HG03045 (cell line): ENCODE data around the gene TCF7L2.

Experiments used
- ATAC-seq: cut with Tn5 transposase; IDR thresholded peaks from one replicate; pipeline ENCODE4 v1.9.1; 2021; ENCODE audit warnings: mild to moderate bottlenecking, moderate library complexity; ENCODE audit not compliant: unreplicated experiment

TCF7L2 gene

DNA sequence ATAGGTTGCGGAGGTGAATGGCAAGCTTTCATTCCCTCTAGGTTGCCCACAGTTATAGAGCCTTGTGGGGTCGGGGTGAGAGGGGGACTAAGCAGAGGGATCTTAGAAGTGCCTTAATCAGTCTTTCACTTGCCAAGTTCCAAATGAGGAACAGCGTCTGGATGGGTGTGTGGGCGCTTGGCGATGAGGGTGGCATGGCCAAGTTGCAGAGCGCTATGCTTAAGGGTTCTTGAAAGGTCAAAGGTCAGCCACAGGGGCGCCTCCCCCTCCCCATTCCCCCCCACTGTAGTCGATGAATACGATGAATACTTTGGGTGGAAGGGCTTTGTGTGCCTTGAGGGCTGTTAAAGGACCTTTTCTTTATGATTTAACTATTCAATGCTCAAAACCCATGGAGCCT is 185.0 kb downstream of the TCF7L2 start:
- no peak for ATAC-seq

DNA sequence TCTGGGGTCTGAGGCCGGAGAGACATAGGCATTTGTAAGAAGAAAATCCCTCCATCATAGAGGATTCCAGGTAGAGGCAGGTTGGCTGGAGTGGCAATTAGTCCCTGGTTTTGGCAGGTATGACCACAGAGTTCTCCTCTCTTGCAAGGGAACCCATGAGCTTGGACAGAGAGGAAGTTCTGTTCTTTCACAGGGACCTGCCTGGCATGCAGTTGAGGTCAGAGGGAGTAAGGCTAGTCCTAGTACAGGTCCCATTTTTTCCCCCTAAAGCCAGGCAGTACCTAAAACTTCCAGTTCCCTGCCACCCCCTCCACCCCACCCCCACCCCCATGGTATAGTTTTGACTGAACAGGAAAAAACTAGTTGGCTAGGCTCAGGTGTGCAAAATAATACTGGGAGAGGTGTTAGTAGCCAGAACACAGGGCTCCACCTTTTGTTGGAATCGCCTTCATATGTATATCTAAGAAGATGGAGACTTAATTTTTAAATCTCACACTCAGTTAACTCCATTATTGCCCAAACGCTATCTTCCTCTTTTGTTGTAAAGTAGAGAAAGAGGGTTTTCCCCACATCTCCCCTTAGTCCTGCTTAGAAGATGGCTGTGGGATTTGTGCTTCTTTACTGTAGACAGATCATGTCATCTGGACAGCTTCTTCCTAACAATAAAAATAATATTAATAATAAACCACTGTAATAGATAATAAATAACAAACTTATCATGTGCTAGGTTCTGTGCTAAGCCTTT is 188.1 kb downstream of the TCF7L2 start:
- no peak for ATAC-seq

DNA sequence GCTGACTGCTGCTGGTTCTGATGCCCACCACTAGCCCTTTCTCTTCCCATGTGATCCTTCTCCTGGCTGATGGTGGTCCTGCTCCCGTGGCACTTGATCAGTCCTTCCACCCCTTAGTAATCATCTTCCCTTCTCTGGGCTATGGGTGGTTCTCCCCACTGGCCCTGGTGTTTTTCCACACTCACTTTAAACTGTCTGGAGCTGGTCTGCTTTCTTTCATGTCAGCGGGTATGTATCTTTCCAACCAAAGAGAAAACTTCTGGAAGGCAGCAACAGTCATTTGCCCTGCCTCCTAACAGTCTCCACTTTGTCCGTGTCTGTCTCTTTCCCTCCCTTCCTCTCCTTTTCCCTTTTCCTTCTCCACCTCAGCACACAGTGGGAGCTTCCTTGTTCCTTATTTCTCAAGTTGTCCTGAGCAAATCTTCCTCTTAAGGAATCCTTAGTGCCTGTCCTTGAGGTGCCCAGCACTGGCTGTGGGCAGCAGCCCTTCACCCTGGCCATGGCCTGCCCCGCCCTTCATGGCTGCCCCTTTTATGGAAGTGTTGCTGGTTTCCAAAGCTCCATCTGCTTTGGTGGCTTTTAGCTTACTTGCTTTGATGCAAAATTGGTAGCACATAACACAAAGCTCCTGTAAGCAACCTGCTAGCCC is 189.0 kb downstream of the TCF7L2 start:
- ATAC-seq, result no peak

DNA sequence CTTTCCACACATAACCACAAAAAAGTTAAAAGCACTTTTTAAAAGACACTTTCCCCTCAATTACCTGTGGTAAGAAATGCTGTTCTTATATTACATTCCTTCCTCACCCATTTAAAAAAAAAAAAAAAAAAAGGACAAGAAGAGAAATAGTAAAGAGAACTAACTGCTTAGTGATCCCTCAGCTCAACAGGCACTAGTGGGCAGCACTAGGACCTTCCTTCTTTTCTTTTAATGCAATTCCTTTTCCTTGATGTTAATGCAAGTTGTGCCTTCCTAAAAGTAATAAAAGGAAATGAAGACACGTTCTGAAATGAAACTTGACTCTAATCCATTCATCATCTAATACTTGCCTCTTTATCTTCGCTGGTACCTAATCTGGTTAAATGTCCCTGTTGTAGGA is 189.7 kb downstream of the TCF7L2 start:
- no peak for ATAC-seq

DNA sequence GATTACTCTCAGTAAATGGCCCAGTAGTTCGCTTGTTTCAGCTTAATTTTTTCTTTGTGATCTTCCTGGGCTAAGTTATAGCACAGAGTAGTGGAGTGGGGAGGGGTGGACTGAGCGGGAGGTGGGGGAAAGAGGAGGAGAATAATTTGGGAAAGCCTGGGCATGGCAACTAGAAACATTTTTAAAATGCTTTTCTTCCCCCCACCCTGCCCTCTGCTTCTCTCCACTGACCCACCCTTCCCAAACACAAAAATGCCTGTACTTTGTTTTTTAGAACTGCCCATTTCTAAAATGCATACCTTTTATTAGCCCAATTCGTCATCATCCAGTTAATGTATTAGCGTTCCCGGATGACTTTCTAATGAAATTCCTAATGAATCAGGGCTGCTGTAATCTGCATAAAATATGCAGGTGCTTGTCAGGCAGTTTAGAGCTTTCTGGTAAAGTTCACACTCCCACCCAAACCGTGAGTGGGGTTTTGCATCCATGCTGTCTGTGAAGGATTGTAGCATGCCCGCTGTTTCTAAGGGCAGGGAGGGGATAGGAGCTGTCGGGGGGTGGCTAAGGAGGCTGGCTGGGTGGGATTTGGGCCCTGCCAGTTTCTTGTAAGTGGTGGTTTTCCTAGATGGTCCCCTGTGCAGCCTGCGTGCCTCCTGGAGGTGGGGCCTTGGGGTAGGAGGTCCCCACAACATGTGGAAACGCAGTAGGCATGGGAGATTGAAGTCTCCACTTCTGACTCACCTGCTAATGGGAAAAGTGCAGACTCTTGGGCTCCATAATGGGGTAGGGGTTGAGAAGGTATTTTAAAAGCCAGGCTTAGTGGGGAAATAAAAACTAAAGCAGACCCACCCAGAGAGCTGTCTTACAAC is 190.3 kb downstream of the TCF7L2 start:
- no peak for ATAC-seq

DNA sequence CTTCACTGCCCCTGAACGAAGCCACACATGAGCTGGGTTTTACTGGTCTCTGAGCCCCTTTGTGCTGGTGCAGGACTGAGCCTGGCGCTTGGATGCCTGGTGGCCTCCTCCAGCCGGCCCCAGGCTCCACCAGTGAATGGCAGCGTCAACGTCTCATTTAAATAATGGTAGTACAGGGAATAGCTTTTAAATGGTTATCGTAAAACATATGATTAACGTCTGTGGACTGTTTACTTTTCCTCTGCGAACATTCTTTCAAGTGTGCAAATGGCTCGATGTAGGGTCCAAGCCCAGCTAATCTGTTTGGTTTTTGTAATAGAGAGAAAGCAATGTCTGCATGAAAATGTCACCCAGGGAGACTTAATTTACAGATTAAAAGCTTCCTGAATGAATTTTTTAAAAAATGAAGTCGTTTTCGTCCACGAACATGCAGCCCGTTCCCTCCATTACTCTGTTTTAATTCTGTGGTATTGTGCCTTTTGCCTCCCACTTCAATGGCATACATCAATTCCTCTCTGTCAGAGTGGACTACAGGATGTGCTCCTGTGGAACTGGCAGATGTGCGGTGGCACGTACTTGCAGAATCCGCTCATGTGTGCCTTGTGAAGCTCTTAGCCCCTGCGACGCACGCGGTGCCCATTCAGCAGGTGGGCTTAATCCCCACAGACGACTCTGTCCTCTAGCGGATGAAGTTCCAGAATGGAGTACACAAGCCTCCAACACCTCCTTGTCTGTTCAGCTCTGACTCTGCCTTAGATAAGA is 192.7 kb downstream of the TCF7L2 start:
- ATAC-seq, result no peak

DNA sequence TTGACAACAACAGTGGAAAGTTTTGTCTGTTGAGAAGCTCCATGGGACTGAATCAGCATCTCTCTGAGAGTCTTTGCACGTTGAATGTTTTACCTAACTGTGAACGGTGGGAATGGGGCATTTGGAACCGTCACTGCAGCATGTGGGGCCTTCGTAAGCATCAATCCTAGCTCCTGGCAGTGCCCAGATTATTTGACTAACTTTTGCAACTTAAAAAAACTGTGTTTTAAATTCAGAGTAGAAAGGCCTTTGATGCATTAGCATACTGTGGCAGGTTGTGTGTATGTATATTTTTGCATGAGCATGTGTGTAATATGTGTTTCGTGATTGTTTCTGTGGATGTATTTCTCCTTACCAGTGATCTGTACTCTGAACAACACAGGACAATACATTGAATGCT is 194.5 kb downstream of the TCF7L2 start:
- no peak for ATAC-seq

DNA sequence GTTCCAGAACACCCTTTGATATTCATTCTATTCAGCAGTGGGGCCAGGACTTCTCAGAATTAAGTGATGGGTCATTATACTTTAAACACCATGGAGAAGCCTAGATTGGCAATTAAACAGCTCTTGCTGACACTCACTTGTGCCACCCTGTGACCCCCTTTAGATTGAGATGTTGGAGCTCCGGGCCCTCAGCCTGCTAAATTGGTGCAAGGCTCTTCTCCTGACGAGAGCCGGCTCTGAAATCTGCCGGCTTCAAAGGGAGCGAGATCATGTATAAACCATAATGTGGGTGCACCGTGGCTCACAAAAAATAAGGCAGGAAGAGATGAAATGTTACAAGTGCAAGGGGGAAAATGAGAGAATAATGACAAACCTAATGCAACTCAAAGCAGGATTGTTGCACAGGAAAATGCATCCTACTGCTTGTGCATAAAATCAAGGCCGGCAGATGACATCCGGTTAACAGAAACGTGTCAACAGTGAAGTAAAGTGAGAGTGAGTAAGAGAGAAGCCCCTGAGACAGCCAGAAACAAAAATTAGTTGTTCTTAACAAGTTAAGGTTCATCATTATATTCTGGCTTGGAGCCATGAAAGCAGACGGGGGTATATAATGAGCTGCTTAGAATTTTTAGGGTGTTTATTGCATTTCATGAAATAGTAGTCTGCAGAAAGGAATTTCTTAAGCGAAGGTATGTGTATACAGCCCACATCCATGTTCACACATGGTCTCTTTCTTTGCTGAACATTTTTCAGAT is 198.2 kb downstream of the TCF7L2 start:
- ATAC-seq, result no peak

DNA sequence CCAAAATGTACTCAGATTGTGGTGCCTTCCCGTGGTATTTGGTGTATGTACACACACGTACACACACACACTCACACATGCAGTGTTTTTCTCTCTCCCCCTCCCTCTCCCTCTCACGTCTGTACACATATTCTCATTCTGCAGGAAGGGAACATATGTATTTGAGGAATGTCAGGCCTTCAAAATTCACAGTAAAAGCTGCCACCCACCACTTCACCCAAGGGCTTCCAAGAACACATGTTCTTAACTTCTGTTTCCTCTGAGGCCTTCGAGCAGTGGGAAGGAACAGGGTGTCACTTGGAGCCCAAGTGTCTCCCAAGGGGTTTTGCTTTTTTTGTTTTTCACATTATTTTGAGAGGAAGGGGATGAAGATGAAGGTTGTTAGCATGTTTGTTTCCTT is 198.9 kb downstream of the TCF7L2 start:
- no peak for ATAC-seq

DNA sequence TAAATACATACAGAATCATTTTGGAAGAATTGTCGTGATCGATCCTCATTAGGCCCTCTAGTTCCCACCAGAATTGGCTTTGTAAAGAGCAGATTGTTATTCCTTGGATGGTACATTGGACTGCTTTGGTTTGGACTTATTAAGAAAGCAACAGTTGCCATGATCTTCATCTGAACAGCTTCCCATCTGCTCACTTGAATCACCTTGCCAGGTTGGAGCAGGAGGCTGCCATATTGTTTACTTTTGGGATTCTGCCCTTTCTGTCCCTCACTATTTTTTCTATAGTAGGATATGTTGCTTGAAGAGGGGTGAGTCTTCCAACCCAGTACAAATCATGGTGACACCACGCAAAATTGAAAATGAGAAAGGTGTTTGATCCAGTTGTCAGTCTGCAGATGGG is 199.6 kb downstream of the TCF7L2 start:
- no peak for ATAC-seq

DNA sequence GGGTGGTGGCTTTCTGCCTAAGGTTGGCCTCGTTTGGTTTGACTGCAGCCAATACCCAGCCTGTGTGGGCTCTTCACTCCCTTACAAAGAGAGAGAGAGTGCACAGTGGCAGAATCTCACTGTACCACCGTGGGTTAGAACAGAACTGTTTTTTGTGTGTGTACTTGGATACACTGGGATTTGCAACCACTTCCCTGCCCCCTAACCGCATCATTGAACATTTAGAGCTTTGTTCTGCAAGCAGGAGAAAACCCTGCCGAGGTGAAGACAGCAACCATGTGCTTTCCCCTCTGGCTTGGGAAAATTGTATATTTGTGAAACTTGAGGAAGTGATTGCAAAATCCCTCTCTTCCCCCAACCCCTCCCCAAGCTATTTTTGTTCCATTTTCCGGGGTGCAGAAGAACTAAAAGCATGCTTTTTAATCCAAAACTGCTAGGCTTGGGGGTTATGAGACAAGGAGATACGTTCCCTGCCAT is 201.2 kb downstream of the TCF7L2 start:
- ATAC-seq, result no peak

DNA sequence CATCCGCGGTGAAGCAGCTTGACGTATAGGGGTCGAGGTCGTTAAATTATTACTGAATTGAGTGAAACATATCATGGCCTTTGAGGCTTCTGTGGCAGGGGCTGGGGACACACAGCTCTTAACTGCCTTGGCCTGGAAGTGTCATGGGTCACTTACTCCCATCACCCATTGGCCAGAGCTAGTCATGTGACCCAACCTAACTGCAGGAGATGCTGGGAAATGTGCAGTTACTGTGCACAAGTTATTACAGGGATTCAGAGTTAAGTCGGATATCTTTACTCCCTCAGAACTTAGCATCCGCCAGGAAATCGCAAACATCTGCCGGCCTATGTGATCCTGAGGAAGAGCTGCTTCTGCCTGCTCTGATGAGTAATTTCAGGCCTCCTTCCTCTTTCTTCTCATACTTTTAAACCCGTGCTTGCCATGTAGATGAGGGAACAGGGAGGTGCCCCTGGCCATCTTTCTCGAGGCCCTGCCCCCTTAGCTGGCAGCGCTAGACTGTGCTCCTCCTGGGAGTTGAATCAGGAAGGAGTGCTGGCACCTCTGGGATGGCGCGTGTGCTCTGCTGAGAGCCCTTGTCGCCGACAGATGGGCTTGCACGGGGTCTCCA is 203.6 kb downstream of the TCF7L2 start:
- ATAC-seq, result no peak

DNA sequence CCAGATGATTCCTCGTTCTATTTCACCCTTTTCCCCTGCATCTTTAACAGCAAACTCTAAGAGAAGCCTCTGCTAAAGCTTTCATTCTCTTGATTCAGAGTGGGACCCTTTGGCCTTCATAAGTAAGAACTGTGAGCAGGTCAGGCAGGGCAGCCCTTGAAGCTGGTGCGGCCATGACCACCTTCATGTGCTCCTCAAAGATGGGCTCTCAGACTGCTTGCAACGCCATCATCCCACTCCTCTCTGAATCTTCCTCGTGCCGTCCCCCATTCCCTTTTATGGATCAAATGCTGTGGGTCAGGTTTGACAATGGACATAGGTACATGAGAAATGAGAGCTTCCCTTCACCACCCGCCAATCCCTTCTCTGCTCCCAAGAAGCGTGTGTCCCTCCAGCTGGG is 207.4 kb downstream of the TCF7L2 start:
- ATAC-seq, result no peak

DNA sequence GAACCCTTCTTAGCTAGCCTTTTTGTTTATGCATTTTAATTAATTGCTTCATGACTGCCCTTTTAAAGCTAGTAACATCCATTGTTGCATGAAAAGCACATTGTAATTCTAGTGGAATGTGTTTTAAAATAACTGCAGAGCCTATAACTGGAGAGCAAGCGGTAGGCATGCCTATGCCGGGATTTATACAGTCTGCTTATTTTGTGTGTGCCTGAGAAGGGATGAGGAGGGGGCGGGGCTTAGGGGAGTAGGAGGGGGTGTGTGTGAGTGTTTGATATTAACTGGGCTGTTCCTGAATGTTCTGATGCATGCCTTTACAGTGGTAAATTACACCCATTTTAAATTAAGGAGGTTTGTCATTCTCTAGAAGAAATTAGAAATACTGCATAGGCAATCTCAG is 208.1 kb downstream of the TCF7L2 start:
- ATAC-seq, result no peak

DNA sequence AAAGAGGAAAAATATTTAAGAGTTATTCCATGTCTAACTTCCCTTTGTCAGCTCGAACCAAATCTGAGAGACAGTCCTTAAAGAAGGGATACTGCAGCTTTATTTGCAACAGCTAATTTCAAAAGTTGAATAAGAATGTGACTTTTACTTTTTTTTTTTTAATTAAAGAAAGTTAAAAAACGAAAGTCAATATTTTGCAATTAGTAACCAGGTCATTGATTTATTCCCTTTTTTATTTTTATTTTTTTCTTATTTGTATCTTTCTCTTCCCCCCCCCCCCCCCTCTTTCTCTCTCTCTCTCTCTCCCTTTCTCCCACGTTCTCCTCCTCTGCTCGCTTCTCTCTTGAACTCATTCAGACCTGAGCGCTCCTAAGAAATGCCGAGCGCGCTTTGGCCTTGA is 209.5 kb downstream of the TCF7L2 start:
- no peak for ATAC-seq

DNA sequence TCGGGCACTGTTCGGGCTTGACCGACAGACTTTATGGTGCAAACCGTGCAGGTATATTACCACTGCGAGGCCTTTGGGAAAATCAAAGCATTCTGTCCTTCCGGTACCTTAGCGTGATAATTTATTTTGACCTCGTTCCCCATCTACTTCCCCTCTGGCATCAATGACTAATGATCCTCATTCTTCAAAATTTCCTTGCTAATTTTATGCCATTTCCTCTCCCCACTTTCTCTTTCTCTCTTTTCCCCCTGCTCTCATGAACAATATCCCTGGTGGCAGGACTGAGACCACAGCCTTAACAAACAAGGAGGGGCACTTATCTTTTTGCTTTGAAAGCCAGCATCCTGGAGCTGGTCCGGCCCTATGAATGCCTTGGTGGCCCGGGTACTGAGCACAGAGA is 210.6 kb downstream of the TCF7L2 start:
- no peak for ATAC-seq

DNA sequence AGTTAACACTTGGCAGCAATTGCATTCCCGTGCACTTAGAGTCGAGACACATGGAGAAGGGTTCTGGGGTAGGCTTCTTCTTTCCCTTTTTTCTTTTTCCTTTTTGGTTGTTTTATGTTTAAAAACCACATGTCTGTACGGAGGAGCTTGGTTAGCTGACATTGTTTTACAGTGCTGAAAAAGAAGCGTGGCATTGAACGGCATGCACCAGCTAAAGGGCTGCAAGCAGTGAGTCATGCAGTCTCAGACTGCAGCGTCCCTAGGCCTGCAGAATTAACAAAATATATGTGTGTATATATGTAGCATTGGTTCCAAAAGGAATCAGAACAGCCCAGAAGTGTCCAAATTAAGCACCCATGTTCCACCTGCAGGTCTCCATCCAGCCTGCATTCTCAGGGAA is 211.0 kb downstream of the TCF7L2 start:
- no peak for ATAC-seq

DNA sequence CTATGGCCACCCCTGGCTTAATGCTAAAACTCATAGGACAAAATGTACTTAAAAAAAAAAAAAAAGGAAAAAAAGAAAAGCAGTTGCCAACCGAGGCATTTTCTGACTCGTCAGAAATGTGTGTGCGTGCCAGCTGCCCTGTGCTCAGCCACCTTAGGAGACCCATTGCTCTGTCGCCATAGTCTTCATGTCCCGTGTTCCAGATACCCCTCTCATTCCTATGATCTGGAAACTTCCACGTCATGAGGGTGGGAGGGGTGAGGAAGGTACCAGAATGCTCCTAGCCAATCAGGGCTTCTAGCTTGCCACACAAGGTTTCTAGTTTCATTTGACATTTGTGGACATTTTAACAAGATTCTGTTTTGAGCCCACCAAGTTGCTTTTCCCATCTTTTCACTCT is 212.9 kb downstream of the TCF7L2 start:
- no peak for ATAC-seq

DNA sequence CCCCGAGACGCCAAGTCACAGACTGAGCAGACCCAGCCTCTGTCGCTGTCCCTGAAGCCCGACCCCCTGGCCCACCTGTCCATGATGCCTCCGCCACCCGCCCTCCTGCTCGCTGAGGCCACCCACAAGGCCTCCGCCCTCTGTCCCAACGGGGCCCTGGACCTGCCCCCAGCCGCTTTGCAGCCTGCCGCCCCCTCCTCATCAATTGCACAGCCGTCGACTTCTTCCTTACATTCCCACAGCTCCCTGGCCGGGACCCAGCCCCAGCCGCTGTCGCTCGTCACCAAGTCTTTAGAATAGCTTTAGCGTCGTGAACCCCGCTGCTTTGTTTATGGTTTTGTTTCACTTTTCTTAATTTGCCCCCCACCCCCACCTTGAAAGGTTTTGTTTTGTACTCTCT is 215.6 kb downstream of the TCF7L2 start:
- ATAC-seq, result no peak

DNA sequence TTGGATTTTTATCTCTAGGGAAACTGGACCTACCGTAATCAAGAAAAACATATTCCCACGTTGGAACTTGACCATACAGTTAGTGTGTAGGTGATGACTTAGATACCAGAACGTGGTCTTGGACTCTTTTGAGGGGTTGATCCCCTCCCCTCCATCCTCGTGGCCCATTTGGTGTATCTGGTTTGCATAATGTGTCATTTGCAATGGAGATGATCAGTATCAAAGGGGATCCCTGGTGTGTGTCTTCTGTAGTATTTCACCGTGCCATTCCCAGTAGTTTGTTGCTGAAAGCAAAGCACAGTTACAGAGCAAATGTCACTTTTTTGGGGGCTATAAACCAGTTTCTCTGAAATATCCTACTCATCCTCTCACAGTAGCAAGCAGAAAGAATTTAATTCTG is 217.7 kb downstream of the TCF7L2 start:
- ATAC-seq, result no peak
